CD1c-positive myeloid dendritic cell (primary cell): ENCODE measurements around the gene MAGEA9.
"Not testable (repeated sequence)": the region's sequence is repeated elsewhere in the genome, so short reads cannot be mapped to it uniquely, and the experiment has no call there.

Experiments used
- DNase-seq: peaks from one replicate; pipeline ENCODE4 v3.0.0-alpha.2; 2016; ENCODE audit errors: extremely low spot score

The MAGEA9 gene

DNA sequence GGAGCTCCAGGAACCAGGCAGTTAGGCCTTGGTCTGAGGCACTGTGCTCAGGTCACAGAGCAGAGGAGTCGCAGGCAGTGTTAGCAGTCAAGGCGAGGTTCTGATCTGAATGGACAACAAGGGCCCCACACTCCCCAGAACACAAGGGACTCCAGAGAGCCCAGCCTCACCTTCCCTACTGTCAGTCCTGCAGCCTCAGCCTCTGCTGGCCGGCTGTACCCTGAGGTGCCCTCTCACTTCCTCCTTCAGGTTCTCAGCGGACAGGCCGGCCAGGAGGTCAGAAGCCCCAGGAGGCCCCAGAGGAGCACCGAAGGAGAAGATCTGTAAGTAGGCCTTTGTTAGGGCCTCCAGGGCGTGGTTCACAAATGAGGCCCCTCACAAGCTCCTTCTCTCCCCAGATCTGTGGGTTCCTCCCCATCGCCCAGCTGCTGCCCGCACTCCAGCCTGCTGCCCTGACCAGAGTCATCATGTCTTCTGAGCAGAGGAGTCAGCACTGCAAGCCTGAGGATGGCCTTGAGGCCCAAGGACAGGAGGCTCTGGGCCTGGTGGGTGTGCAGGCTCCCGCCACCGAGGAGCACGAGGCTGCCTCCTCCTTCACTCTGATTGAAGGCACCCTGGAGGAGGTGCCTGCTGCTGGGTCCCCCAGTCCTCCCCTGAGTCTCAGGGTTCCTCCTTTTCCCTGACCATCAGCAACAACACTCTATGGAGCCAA lies 26.2 kb downstream of the MAGEA9 start:
- no peak for DNase-seq

DNA sequence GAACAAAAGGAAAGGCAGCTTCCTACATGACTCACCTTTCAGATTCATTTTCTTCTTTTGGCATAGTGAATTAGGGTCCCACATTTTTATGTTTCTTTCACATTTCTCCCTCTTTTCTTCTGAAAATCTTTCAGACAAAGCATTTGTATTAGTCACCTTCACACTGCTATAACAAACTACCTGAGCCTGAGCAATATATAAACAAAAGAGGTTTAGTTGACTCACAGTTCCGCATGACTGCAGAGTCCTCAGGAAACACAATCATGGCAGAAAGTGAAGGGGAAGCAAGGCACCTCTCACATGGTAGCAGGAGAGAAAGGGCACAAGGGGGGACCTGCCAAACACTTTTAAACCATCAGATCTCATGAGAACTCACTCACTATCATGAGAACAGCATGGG lies 36.9 kb downstream of the MAGEA9 start:
- DNase-seq, result no peak

DNA sequence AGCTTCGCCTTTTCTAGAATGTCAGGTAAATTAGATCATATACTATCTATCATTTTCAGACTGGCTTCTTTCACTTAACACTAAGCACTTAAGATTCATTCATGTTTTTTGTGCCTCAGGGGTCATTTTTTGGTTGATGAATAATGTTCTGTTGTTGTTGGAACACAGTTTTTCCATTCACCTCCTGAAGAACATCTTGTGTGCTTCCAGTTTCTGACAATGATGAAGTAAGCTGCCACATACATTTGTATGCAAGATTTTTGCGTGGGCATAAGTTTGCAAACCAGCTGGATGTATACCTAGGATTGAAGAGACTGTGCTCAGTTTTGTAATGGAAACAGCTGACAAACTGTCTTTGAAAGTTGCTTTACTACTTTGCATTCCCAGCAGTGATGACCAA lies 37.6 kb downstream of the MAGEA9 start:
- DNase-seq, result no peak

DNA sequence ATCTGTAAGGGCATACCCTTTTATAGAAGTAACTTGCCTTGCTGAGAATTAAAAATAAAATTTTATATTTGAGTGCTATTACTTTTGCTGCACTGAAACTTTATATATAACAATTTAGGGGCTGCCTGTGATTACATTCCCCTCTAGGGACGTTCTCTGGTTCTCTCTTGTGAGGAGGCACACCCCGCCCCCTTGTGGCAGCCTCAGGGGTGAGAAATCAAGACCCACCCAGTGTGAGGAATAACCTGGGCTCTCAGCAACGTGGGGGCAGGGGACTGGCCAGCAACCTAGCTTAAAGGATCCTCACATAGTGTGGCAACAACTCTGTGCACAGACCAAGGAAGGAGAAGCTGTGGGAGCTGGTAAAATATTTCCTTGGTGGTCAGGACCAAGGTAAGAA lies 43.7 kb downstream of the MAGEA9 start:
- DNase-seq, result peak; percentile 1

DNA sequence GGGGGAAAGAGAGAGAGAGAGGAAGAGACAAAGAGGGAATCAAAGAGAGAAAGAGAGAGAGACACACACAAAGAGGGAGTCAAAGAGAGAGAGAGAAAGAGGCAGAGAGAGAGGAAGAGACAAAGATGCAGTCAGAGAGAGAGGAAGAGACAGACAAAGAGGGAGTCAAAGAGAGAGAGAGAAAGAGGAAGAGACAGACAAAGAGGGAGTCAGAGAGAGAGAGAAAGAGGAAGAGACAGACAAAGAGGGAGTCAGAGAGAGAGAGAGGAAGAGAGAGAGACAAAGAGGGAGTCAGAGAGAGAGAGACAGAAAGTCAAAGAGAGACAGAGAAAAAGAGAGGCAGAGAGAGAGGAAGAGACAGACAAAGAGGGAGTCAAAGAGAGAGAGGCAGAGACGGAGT lies 45.5 kb downstream of the MAGEA9 start:
- no peak for DNase-seq

DNA sequence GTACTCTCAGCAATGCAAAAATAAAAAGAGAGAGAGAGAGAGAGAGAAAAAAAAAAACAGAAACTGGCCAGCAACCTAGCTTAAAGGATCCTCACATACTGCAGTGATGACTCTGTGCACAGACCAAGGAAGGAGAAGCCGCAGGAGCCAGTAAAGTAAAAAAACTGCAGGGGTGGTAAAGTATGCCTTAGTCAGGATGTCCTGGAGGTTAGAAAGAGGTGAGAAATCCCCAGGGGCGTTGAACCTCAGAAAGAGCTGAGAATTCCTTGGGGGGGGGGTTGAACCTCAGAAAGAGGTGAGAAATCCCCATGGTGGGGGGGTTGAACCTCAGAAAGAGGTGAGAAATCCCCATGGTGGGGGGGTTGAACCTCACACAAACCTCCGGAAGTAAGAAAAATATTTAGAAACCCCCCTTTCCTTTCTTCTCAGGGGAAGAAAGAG lies 48.0 kb downstream of the MAGEA9 start:
- DNase-seq, result no peak

DNA sequence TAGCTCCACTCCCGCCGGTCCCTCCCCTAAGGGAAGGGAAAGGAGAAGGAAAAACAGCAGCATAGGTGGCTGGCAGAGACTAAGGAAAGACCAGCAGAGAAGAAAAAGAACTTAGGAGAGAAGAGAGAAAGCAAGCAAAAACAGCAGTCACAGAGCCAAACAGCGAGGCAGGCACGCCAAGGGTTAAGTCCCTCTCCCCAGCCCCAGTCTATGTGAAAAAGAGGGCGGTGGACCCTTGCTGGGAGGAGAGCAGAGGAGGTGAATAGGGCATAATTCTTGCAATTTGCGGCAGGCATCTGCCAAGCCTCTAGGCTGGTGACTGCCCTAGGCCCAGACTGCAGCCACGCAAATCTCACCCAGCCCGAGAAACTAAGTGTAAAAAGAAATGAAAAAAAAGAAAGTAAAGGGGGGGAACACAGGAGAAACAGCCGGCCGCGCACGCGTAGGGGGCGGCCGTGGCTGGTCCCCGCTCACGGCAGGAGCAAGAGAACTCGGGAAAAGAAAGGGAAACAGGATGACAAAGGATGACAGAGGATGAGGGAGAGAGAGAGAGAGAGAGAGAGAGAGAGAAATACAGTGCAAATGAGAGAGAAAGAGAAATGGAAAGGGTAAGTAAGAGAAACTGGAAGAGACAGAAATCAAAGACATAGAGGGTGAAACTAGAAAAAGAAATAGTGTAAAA lies 48.6 kb downstream of the MAGEA9 start:
- no peak for DNase-seq

DNA sequence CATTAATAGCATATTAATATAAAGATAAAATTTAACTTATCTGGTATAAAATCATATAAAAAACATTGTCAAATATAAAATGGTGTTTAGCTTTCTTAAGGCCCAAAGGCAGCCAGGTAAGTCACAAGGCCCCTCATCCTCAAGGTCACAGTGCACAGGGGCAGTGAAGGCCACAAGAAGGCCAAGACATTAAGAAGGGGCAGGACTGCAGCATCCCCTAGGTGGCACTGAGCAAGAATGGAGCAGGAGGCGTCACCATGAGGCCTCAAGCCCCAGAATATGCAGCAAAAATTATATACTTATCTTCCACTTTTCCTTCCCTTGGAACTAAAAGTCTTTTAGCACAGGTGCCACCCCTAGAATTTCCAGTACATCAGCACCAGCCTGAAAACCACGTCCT lies 49.7 kb downstream of the MAGEA9 start:
- DNase-seq, result no peak

DNA sequence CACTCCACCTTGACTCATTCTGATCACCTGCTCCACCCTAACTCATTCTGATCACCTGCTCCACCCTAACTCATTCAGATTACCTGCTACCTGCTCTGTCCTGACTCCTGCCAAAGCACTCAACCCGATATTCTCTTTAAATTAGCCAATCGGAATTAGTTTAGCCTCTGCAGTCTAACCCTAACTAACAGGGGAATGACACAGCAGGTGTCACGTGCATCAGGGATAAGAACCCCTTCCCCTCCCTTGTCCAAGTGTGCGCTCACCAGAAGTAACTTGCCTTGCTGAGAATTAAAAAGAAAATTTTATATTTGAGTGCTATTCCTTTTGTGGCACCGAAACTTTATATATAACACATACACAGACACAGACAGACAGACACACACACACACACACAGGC lies 55.0 kb downstream of the MAGEA9 start:
- DNase-seq, result not testable (repeated sequence)

DNA sequence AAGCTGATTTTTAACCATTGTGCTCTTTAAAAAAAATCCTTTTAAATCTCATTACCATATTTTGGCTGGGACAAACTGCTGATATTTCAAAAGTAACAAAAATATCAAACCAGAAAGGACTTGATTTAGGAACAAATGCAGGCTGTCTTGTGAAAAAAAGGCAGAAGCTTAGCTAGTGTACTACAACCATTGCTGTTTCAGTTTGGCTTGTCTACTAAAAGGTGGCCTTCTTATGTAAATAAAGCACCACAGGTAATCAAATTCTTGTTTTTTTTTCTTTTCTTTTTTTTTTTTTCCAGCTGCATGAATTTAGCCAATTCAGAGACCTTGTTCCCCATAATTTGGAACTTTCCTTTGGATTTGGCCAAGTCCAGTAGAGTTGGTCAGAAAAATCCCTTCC lies 55.4 kb downstream of the MAGEA9 start:
- no peak for DNase-seq
